Lung (tissue), 12 donors: ENCODE measurements around the gene NT5DC3. TPM values are rescaled to one million over a fixed set of nuclear protein-coding genes. Genes with fewer than 3 reads are reported as not detected.
"Not testable (repeated sequence)": the region's sequence is repeated elsewhere in the genome, so short reads cannot be mapped to it uniquely, and the experiment has no call there.

ENCODE experiments used
- ATAC-seq: fragments of 200-7000 bp; cut with Tn5 transposase; one replicate; pipeline ENCODE4 v1.9.1; 2020; ENCODE audit warnings: moderate number of reproducible peaks; ENCODE audit not compliant: insufficient read depth, low FRiP score
- DNase-seq, 3 donors: peaks; one replicate each; pipeline ENCODE4 v3.0.0-alpha.2; 2013 to 2017
- H3K27ac ChIP-seq, 2 donors: one replicate each; pipeline ENCODE4 v1.5.1; 2013; ENCODE audit warnings: mild to moderate bottlenecking in 2 of 2, moderate library complexity in 2 of 2, control low read depth in 1 of 2, inconsistent platforms in 1 of 2, low read depth in 1 of 2, low read length in 1 of 2
- H3K27me3 ChIP-seq, 3 donors: one replicate each; pipeline ENCODE4 v1.5.1; 2013; ENCODE audit warnings: low read length in 2 of 3; ENCODE audit not compliant: control insufficient read depth in 3 of 3, insufficient read depth in 3 of 3
- H3K36me3 ChIP-seq, 4 donors: one replicate each; pipeline ENCODE4 v1.5.1; 2013; ENCODE audit warnings: low read length in 4 of 4, mild to moderate bottlenecking in 1 of 4, moderate library complexity in 1 of 4; ENCODE audit not compliant: control insufficient read depth in 4 of 4, insufficient read depth in 4 of 4
- H3K4me1 ChIP-seq, 5 donors: one replicate each; pipeline ENCODE4 v1.5.1; 2013; ENCODE audit warnings: low read length in 5 of 5, mild to moderate bottlenecking in 2 of 5, moderate library complexity in 1 of 5; ENCODE audit not compliant: control insufficient read depth in 5 of 5, insufficient read depth in 5 of 5
- H3K4me3 ChIP-seq: one replicate; pipeline ENCODE4 v1.5.1; 2013; ENCODE audit warnings: mild to moderate bottlenecking, control low read depth, moderate library complexity
- H3K9ac ChIP-seq, 2 donors: one replicate each; pipeline ENCODE4 v1.5.1; 2013; ENCODE audit warnings: low read length in 2 of 2, control low read depth in 1 of 2; ENCODE audit not compliant: insufficient read depth in 1 of 2
- H3K9me3 ChIP-seq, 4 donors: one replicate each; pipeline ENCODE4 v1.5.1; 2013; ENCODE audit warnings: low read length in 3 of 4, mild to moderate bottlenecking in 1 of 4, moderate library complexity in 1 of 4; ENCODE audit not compliant: control insufficient read depth in 4 of 4, insufficient read depth in 3 of 4
- CTCF ChIP-seq: IDR thresholded peaks from 2 replicates; pipeline ENCODE4 v1.5.1; 2012; ENCODE audit warnings: mild to moderate bottlenecking; ENCODE audit errors: control extremely low read depth, extremely low read depth
- WGBS, 2 donors: extraction: QIAGEN DNeasy Blood & Tissue Kit; methylation state at CpG; one replicate each; pipeline ENCODE4 v1.1.7; 2013; 5-methylcytosine and 5-hydroxymethylcytosine counted together
- polyA plus RNA-seq, 2 donors: library from polyadenylated mRNA; stranded (reverse); fragments of 200-250 nt; gene quantifications; one replicate each; pipeline ENCODE4 v1.2.1, GENCODE V29; 2013
- total RNA-seq, 2 donors: library from RNA; depleted of rRNA in 1 of 2; stranded (reverse); fragments of >200 nt in 1 of 2; gene quantifications; one replicate each; pipeline ENCODE4 v1.2.1, GENCODE V29; 2014 to 2021
- donor health status: control.
- donor health status: control.
- donor health status: Bipolar disorder and iron deficiency.
- donor health status: healthy.
- donor health status: DM: yes; HTN: yes; CAD: no.

The NT5DC3 gene
- total and polyA plus RNA-seq, 4 donors, result 0.93 to 12.3 (median 3.6) TPM

- no peak for TF ChIP-seq CTCF
- no peaks in the 10 kb centered on the region for H3K36me3 ChIP-seq
- ATAC-seq (no peak), DNase-seq (no peak)
- no peaks in the 10 kb centered on the region for H3K9me3 ChIP-seq
- H3K4me3 ChIP-seq, result no peak overlapping the region
- H3K27ac ChIP-seq, result no peak overlapping the region
- peaks cover 0 to 1% (median 0%) of the 10 kb centered on the region in 5 donors for H3K4me1 ChIP-seq
- WGBS, 2 donors, result 85 to 95% methylated on average over 6 of the region's 6 CpGs
- no peak overlapping the region for H3K9ac ChIP-seq
- H3K27me3 ChIP-seq, result no peaks in the 10 kb centered on the region
Observed at GRCh38 chr12:103811791-103812190, 29.2 kb downstream of the NT5DC3 start.

- Histone ChIP-seq H3K9ac (no peak overlapping the region), H3K4me3 (no peak overlapping the region), H3K27ac (no peak overlapping the region), H3K9me3 (no peaks in the 10 kb centered on the region), H3K4me1 (peaks cover 0 to 2% (median 0%) of the 10 kb centered on the region in 5 donors), H3K36me3 (no peaks in the 10 kb centered on the region), H3K27me3 (no peaks in the 10 kb centered on the region)
- ATAC-seq (no peak), DNase-seq (no peak)
- WGBS, 2 donors, result 86% methylated on average over 5 of the region's 5 CpGs
- TF ChIP-seq CTCF, result no peak
Observed at GRCh38 chr12:103810111-103810510, 30.9 kb downstream of the NT5DC3 start.

GRCh38 chr12:103809639-103810038 is 31.4 kb downstream of the NT5DC3 start:
- H3K9ac ChIP-seq, H3K36me3 ChIP-seq, ATAC-seq, H3K27ac ChIP-seq, DNase-seq, H3K4me1 ChIP-seq, H3K4me3 ChIP-seq, H3K9me3 ChIP-seq, H3K27me3 ChIP-seq: not testable (repeated sequence)
- 85 to 93% methylated on average over 7 of the region's 7 CpGs for WGBS, 2 donors

GRCh38 chr12:103809154-103809553 is 31.9 kb downstream of the NT5DC3 start:
- 76 to 90% methylated on average over 4 of the region's 4 CpGs for WGBS, 2 donors
- Histone ChIP-seq H3K27ac (no peak overlapping the region), H3K4me1 (peaks cover 0 to 2% (median 0%) of the 10 kb centered on the region in 5 donors), H3K9me3 (no peaks in the 10 kb centered on the region), H3K9ac (no peak overlapping the region), H3K4me3 (no peak overlapping the region), H3K36me3 (no peaks in the 10 kb centered on the region), H3K27me3 (no peaks in the 10 kb centered on the region)
- TF ChIP-seq CTCF, result no peak
- DNase-seq (no peak), ATAC-seq (no peak)
